MCF 10A (cell line): ENCODE results near the gene STK38. TPM values are rescaled to one million over a fixed set of nuclear protein-coding genes. Genes with fewer than 3 reads are reported as not detected.
"Not testable (repeated sequence)": the region's sequence is repeated elsewhere in the genome, so short reads cannot be mapped to it uniquely, and the experiment has no call there.

Experiments used
- BruUV-seq: library from RNA; stranded (reverse); fragments of 400-500 nt; replicated peaks from 2 replicates; lab custom pipeline; 2021; lab: Mats Ljungman, UMichigan
- CTCF ChIA-PET: fragments of 300-600 bp; sonication (Branson Sonifier 250); formaldehyde crosslinking; extraction: SDS; loops from one replicate; lab custom pipeline; 2021; ENCODE audit warnings: antibody characterized with exemption, inconsistent platforms; lab: Yijun Ruan, JAX
- POLR2A ChIA-PET: fragments of 300-600, 350-650 bp; sonication (Branson Sonifier 250); formaldehyde crosslinking; extraction: SDS; loops from one replicate; lab custom pipeline; 2020; ENCODE audit warnings: antibody characterized with exemption, inconsistent platforms; lab: Yijun Ruan, JAX
- DNase-seq: peaks from one replicate; pipeline ENCODE4 v3.0.0-alpha.2; 2018; ENCODE audit not compliant: unreplicated experiment
- H3K27ac Mint-ChIP-seq: one replicate; pipeline ENCODE4 v1.8.0; 2022; ENCODE audit warnings: mild to moderate bottlenecking, low read depth, mixed read lengths; ENCODE audit not compliant: unreplicated experiment
- H3K27me3 Mint-ChIP-seq: one replicate; pipeline ENCODE4 v1.8.0; 2022; ENCODE audit warnings: mixed read lengths; ENCODE audit not compliant: insufficient read depth, unreplicated experiment
- H3K36me3 Mint-ChIP-seq: one replicate; pipeline ENCODE4 v1.8.0; 2022; ENCODE audit warnings: mild to moderate bottlenecking, moderate library complexity, mixed read lengths; ENCODE audit not compliant: insufficient read depth, unreplicated experiment
- H3K4me1 Mint-ChIP-seq: one replicate; pipeline ENCODE4 v1.8.0; 2022; ENCODE audit warnings: mixed read lengths; ENCODE audit not compliant: insufficient read depth, unreplicated experiment
- H3K4me3 Mint-ChIP-seq: one replicate; pipeline ENCODE4 v1.8.0; 2022; ENCODE audit warnings: mild to moderate bottlenecking, moderate library complexity, mixed read lengths; ENCODE audit not compliant: unreplicated experiment
- H3K9me3 Mint-ChIP-seq: one replicate; pipeline ENCODE4 v1.8.0; 2022; ENCODE audit warnings: mixed read lengths; ENCODE audit not compliant: unreplicated experiment
- CTCF ChIP-seq: fragments of 200-600 bp; IDR thresholded peaks from one replicate; pipeline ENCODE4 v1.8.0; 2022; ENCODE audit warnings: antibody characterized with exemption, mild to moderate bottlenecking; ENCODE audit not compliant: unreplicated experiment
- intact Hi-C: fragments of 100-400 bp; cut with micrococcal nuclease; formaldehyde crosslinking; loops from 2 replicates; pipeline ENCODE4 v1.14.1; 2022
- total RNA-seq: library from RNA; stranded (reverse); gene quantifications from 2 replicates; pipeline ENCODE4 v1.2.3, GENCODE V29; 2022

The STK38 gene
- total RNA-seq, 1 experiment from 2014 or later, result 16.8 TPM

GRCh38 chr6:36459501-36459900, 87.8 kb downstream of the STK38 start:
- CTCF ChIA-PET, result interaction anchor here (0.7 kb wide), 1 partner anchor 313 kb away, joined by 3 read pairs; no protein-coding TSS in a partner anchor
- H3K36me3 Mint-ChIP-seq, result peaks cover 14% of the 10 kb centered on the region
- POLR2A ChIA-PET, result interaction anchor here (0.8 kb wide), 1 partner anchor 9 kb away, joined by 3 read pairs; no protein-coding TSS in a partner anchor
- DNase-seq, result no peak
- H3K9me3 Mint-ChIP-seq, result no peaks in the 10 kb centered on the region
- intact Hi-C loops, result no loop called here
- H3K4me3 Mint-ChIP-seq, result no peak overlapping the region
- H3K27me3 Mint-ChIP-seq, result no peaks in the 10 kb centered on the region
- no peak for TF ChIP-seq CTCF
- no peak overlapping the region for H3K27ac Mint-ChIP-seq
- H3K4me1 Mint-ChIP-seq, result no peaks in the 10 kb centered on the region
- no TSS peak for BruUV-seq

- DNase-seq, result no peak
- POLR2A ChIA-PET, result interaction anchor here (0.8 to 1.4 kb wide), 2 partner anchors 10 to 12 kb away, joined by 3 to 4 read pairs; partner anchors contain the start of gene KCTD20
- Mint-ChIP-seq H3K9me3 (no peaks in the 10 kb centered on the region), H3K27me3 (no peaks in the 10 kb centered on the region), H3K4me1 (no peaks in the 10 kb centered on the region), H3K4me3 (no peak overlapping the region), H3K36me3 (peaks cover 38% of the 10 kb centered on the region), H3K27ac (no peak overlapping the region)
- CTCF ChIA-PET, result interaction anchor here (0.7 kb wide), 1 partner anchor 93 kb away, joined by 3 read pairs; no protein-coding TSS in a partner anchor
- TF ChIP-seq CTCF, result no peak
- no TSS peak for BruUV-seq
- intact Hi-C loops, result no loop called here
Observed at GRCh38 chr6:36455486-36456027, 91.7 kb downstream of the STK38 start.

GRCh38 chr6:36452897-36453296, 94.4 kb downstream of the STK38 start:
- H3K27me3 Mint-ChIP-seq, POLR2A ChIA-PET: not testable (repeated sequence)
- peaks cover 46% of the 10 kb centered on the region for H3K36me3 Mint-ChIP-seq

GRCh38 chr6:36449173-36449572, 98.1 kb downstream of the STK38 start:
- DNase-seq, BruUV-seq, H3K27ac Mint-ChIP-seq, intact Hi-C loops, H3K4me3 Mint-ChIP-seq, H3K9me3 Mint-ChIP-seq, H3K27me3 Mint-ChIP-seq, CTCF ChIA-PET: not testable (repeated sequence)
- Mint-ChIP-seq H3K4me1 (peaks cover 16% of the 10 kb centered on the region), H3K36me3 (peaks cover 46% of the 10 kb centered on the region)
- POLR2A ChIA-PET, result interaction anchor here (1.0 kb wide), 1 partner anchor 147 kb away, joined by 3 read pairs; no protein-coding TSS in a partner anchor

More at GRCh38 chr6:36452897-36453296, 94.4 kb downstream of the STK38 start:
- intact Hi-C loops, H3K4me3 Mint-ChIP-seq, H3K27ac Mint-ChIP-seq, H3K4me1 Mint-ChIP-seq, BruUV-seq, DNase-seq, H3K9me3 Mint-ChIP-seq: not testable (repeated sequence)
- CTCF ChIA-PET, result interaction anchor here (0.6 to 0.8 kb wide), 3 partner anchors 27 to 308 kb away, joined by 3 to 5 read pairs (median 4); no protein-coding TSS in a partner anchor

- CTCF ChIA-PET, result interaction anchor here (0.6 to 1.2 kb wide), 4 partner anchors 59 to 130 kb away, joined by 3 to 5 read pairs (median 4); no protein-coding TSS in a partner anchor
- Mint-ChIP-seq H3K4me3 (peak overlapping the region; percentile 87), H3K27me3 (no peaks in the 10 kb centered on the region), H3K9me3 (no peaks in the 10 kb centered on the region), H3K4me1 (peaks cover 27% of the 10 kb centered on the region), H3K36me3 (peaks cover 35% of the 10 kb centered on the region), H3K27ac (no peak overlapping the region)
- no TSS peak for BruUV-seq
- POLR2A ChIA-PET, result interaction anchor here (0.5 to 3.0 kb wide), 5 partner anchors 10 to 134 kb away, joined by 3 to 36 read pairs (median 4); no protein-coding TSS in a partner anchor
- no peak for DNase-seq
- TF ChIP-seq CTCF, result no peak
- intact Hi-C loops, result no loop called here
Observed at GRCh38 chr6:36445621-36446020, 101.7 kb downstream of the STK38 start.
